ENCODE data around the gene KDM3B. TPM values are rescaled to one million over a fixed set of nuclear protein-coding genes. Genes with fewer than 3 reads are reported as not detected.

The KDM3B gene
- polyA plus RNA-seq, 2 of the 4 experiments (the other 2 are of a cell fraction): 38.1 to 52.5 TPM

GRCh38 chr5:138470322-138471051 lies 118.0 kb downstream of the KDM3B start:
- H3K9me3 ChIP-seq: no peaks in the 10 kb centered on the region
- peak; percentile 32 to 50 for ATAC-seq
- WGBS (ENCODE audit: missing lambda C conversion rate): 89% methylated on average over 3 of the region's 3 CpGs
- no peak overlapping the region for H3K27ac ChIP-seq
- ChIA-PET POLR2A (no interaction called here), CTCF (interaction anchor here (1.1 to 2.8 kb wide), 4 partner anchors 21 to 78 kb away, joined by 3 to 13 read pairs (median 4); no protein-coding TSS in a partner anchor)
- DNase-seq (ENCODE audit: low read depth in 1 of 2, low spot score in 1 of 2): no peak
- no peak overlapping the region for H3K4me2 ChIP-seq
- H3K4me3 ChIP-seq: no peak overlapping the region
- no peak for FAIRE-seq
- peaks cover 6% of the 10 kb centered on the region; the same call in 2 of the 3 replicates for H3K4me1 ChIP-seq
- TF ChIP-seq NR3C1 (IDR thresholded peaks at IDR 0.05) (no peak), RARB (CRISPR knock-in tag; IDR thresholded peaks at IDR 0.05) (peak; percentile 64), TP53 (CRISPR knock-in tag; IDR thresholded peaks at IDR 0.05) (no peak; the same call in 1 of the 2 replicates), TFCP2L1 (CRISPR knock-in tag; IDR thresholded peaks at IDR 0.05) (peak; percentile 99), HOXB13 (CRISPR knock-in tag; IDR thresholded peaks at IDR 0.05; ENCODE audit: low read depth) (no peak), HDAC2 (IDR thresholded peaks at IDR 0.05) (no peak), MAZ (IDR thresholded peaks at IDR 0.05; ENCODE audit: borderline replicate concordance, low read depth, low read length) (no peak; the same call in 1 of the 2 replicates), MYC (IDR thresholded peaks at IDR 0.05; ENCODE audit: borderline replicate concordance, low read length) (no peak), SREBF2 (IDR thresholded peaks at IDR 0.05) (no peak), GATA3 (IDR thresholded peaks at IDR 0.05; ENCODE audit: borderline replicate concordance) (no peak), KDM1A (IDR thresholded peaks at IDR 0.05; ENCODE audit: low read depth) (no peak), JUN (IDR thresholded peaks at IDR 0.05) (no peak), FOSB (CRISPR knock-in tag; IDR thresholded peaks at IDR 0.05) (no peak; the same call in none of the 2 replicates), ELK1 (IDR thresholded peaks at IDR 0.05; ENCODE audit: low read depth, low read length) (no peak), RFX5 (IDR thresholded peaks at IDR 0.05) (no peak), EHMT2 (IDR thresholded peaks at IDR 0.05; ENCODE audit: low read depth) (0 out of 2 replicates have a peak, but pooled peaks have one; percentile 18), HEYL (CRISPR knock-in tag; IDR thresholded peaks at IDR 0.05) (0 out of 2 replicates have a peak, but pooled peaks have one; percentile 4), CBX2 (IDR thresholded peaks at IDR 0.05; ENCODE audit: borderline replicate concordance, low read depth) (no peak), SMC3 (IDR thresholded peaks at IDR 0.05) (no peak), CBX8 (IDR thresholded peaks at IDR 0.05) (no peak), MAFK (IDR thresholded peaks at IDR 0.05; ENCODE audit: partially characterized antibody) (no peak), BCL3 (IDR thresholded peaks at IDR 0.05) (no peak), ATOH8 (CRISPR knock-in tag; IDR thresholded peaks at IDR 0.05; ENCODE audit: low read depth) (no peak), POLR2AphosphoS2 (conservative IDR thresholded peaks at IDR 0.05; ENCODE audit: low read length) (peak; percentile 34), RAD21 (conservative IDR thresholded peaks at IDR 0.05 in 1 of 2, IDR thresholded peaks at IDR 0.05 in 1 of 2) (no peak), KDM5A (IDR thresholded peaks at IDR 0.05) (no peak), ZNF302 (CRISPR knock-in tag; IDR thresholded peaks at IDR 0.05) (no peak), HMGXB4 (CRISPR knock-in tag; IDR thresholded peaks at IDR 0.05; ENCODE audit: borderline replicate concordance) (peak; percentile 0; the same call in 1 of the 2 replicates)
- TF ChIP-seq, protein P1, sequence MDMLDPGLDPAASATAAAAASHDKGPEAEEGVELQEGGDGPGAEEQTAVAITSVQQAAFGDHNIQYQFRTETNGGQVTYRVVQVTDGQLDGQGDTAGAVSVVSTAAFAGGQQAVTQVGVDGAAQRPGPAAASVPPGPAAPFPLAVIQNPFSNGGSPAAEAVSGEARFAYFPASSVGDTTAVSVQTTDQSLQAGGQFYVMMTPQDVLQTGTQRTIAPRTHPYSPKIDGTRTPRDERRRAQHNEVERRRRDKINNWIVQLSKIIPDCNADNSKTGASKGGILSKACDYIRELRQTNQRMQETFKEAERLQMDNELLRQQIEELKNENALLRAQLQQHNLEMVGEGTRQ (IDR thresholded peaks at IDR 0.05): no peak
- TF ChIP-seq, protein P2, sequence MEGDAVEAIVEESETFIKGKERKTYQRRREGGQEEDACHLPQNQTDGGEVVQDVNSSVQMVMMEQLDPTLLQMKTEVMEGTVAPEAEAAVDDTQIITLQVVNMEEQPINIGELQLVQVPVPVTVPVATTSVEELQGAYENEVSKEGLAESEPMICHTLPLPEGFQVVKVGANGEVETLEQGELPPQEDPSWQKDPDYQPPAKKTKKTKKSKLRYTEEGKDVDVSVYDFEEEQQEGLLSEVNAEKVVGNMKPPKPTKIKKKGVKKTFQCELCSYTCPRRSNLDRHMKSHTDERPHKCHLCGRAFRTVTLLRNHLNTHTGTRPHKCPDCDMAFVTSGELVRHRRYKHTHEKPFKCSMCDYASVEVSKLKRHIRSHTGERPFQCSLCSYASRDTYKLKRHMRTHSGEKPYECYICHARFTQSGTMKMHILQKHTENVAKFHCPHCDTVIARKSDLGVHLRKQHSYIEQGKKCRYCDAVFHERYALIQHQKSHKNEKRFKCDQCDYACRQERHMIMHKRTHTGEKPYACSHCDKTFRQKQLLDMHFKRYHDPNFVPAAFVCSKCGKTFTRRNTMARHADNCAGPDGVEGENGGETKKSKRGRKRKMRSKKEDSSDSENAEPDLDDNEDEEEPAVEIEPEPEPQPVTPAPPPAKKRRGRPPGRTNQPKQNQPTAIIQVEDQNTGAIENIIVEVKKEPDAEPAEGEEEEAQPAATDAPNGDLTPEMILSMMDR (IDR thresholded peaks at IDR 0.05): no peak
- TF ChIP-seq, protein P3, sequence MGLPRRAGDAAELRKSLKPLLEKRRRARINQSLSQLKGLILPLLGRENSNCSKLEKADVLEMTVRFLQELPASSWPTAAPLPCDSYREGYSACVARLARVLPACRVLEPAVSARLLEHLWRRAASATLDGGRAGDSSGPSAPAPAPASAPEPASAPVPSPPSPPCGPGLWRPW (IDR thresholded peaks at IDR 0.05): no peak
- TF ChIP-seq, protein P4, sequence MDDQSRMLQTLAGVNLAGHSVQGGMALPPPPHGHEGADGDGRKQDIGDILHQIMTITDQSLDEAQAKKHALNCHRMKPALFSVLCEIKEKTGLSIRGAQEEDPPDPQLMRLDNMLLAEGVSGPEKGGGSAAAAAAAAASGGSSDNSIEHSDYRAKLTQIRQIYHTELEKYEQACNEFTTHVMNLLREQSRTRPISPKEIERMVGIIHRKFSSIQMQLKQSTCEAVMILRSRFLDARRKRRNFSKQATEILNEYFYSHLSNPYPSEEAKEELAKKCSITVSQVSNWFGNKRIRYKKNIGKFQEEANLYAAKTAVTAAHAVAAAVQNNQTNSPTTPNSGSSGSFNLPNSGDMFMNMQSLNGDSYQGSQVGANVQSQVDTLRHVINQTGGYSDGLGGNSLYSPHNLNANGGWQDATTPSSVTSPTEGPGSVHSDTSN (IDR thresholded peaks at IDR 0.05): no peak
